Amygdala (tissue), 56 donors: Measurements from ENCODE around the gene SHISAL2A.

Experiments
- DNase-seq, 56 donors: peaks; one replicate each; lab custom pipeline; 2025; lab: John Stamatoyannopoulos, UW

SHISAL2A gene

DNA sequence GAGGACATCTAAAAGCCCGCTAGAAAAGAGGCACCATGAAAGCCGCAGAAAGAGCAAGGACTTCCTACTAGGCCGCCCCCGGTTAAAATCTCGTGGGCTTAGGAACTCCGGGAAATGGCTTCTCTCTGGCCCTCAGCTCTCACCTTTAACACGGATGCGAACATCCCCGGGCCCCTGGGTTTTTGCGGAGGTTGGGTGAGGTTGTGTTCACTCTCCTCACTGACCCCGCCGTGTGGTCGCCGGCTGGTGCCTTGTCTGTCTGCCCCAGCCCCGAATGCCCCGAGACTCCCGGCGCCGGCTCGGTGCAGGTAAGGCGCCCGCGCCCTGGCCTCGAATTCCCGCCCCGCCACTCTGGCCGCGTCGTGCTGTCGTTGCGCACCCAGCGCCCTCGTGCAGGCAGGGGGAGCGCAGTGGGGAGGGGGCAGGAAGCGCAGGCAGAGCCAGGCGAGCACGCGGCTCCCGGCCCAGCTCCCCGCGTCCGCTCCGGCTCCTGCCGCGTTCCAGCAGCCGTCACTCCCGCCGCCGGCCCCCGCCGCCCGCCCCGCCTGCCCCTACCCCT, at the start of gene SHISAL2A:
SHISAL2A (plus strand) TSS at position 437 of the 559 bp plus-strand sequence. CDS start 326 bp downstream, outside the sequence.
- DNase-seq = peak in 4 of 56 donors; percentile 3 to 37 (median 8)

DNA sequence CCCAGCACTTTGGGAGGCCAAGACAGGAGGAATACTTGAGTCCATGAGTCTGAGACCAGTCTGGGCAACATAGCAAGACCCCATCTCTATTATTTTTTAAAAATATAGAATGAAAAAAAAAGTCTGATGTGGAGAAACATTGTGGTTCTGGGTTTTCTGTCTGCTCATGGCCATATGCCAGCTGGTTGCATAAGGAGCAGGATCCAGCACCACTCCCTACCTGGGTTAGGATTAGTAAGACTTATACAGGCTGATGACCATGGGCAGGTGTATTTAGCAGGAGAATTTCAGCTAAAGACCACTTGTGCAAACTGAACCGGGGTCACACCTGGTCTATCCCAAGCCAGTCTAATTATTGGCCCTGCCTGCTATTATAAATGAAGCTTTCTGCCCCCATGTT, 47.5 kb upstream of the SHISAL2A start:
- DNase-seq = no peak

DNA sequence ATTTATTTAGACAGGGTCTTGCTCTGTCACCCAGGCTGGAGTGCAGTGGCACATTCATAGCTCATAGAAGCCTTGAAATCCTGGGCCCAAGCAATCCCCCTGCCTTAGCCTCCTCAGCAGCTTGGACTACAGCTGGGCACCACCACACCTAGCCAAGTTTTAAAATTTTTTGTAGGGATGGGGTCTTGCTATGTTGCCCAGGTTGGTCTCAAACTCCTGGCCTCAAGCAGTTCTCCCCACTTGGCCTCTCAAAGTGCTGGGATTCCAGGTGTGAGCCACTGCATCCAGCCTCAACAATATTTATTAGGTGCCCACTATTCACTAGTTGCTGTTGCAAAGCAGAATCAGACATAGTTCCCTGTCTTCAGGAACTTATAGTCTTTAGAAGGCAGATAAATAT, 44.9 kb upstream of the SHISAL2A start:
- DNase-seq = no peak

DNA sequence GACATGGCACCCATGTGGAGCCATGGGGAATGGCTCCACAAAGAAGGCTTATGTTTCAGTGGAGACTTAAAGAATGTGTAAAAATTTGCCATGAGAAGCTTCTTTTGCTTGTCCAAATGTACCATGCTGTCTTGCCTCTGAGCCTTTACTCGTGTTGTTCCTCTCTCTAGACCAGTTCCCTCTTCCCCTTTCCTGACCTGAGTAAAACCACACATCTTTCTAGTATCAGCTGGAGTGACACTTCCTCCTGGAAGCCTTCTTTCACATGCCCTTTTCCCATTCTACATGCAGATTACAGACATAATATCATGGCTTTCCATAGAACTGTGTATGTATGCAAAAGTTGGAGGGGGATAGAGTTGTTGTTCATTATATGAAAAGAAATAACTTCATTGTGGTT, 44.4 kb upstream of the SHISAL2A start:
- DNase-seq = no peak

DNA sequence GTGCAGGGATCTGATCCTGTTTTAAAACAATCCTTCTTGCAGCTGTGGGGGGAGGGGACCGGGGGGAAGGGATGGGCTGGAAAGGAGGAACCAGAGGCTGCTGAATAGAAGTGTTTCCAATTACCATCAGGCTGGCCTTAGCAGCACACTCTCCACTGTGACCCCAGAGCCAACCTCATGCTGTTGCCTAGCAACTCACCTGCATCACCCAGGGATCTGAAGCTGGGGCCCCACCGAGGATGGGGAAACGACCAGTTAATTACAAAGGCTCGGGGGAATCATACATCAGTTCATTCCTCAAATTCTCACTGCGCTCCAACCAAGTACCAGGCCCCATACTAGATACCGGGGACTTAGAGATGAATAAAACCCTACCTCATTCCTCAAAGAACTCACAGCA, 42.7 kb upstream of the SHISAL2A start:
- no peak for DNase-seq

DNA sequence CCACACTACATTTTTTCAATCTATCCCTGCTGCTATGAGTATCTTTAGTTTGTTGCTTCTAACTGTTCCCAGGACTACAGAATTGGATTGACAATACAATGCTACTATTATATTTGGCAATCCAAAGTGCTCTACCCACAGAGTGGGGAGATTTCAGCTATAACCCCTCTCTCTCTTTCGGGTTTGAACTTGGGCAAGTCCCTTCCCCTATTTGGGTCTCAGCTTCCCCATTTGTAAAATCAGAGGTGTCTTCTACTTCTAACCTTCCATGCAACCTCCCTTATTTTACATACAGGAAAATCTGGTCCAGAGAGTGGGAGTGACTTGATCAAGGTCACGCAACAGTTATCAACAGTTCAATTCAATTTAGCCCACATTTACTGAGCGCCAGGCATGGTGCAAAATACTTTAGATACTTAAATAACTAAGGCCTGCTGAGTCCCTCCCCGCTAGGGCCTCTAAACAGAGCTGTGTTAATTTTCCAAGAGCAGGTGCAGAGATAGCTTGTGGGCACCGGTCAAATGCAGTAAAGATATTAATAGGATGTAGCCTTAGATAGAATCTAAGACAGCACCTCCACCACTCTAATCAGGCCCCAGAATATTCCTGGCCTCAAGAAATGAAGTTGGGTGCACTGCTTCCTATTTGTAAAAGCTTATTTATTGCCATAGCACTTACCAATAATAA, 40.2 kb upstream of the SHISAL2A start:
- DNase-seq = no peak

DNA sequence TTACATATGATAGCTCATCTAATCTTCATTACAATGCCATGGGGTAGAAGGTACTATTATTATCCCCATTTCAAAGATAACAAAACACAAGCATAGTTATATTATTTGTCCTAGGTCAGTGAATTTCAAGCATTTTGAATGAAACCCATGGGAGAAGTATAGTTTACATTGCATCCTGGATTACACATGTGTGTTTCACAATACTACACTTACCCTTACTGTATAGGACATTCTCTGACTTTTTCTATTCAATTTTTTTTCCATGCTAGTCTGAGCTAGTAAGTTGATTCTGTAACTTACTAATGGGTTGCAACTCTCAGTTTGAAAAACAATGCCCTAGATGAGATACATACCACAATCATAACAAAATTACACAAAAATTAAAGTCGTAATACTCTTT, 39.5 kb upstream of the SHISAL2A start:
- no peak for DNase-seq

DNA sequence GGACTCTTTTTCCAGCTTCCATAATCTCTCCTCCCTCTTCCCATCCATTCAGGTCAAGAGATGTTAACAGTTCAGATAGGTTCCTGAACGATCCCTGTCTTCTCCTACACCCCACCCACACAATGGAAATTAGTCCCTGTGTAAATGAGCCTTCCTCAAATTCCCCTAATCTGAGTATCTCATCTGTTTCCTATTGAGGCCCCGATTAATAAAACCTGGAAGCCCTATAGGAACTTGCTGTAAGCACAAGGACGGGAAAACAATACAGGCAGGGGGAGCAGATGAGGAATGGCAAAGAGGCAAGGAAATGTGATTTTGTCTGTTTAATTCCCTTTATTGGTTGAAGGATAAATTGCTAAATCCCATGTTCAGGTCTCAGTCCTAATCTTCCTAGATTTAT, 37.9 kb upstream of the SHISAL2A start:
- DNase-seq = no peak

DNA sequence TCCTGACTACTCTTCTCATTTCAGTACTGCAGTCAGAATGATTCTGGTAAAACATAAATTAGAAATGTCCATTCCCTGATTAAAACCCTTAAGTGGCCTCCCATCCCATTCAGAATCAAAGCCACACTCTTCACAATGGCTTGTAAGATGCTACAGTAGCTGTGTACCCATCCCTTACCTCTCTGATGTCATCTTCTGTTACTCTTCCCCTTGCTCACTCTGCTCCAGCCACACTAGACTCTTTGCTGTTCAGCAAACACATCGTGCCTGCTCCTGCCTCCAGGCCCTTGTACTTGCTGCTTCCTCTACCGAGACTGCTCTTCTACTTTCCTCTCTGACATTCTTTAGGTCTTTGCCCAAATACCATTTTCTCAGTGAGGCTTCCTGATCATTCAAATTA, 35.1 kb upstream of the SHISAL2A start:
- DNase-seq = no peak

DNA sequence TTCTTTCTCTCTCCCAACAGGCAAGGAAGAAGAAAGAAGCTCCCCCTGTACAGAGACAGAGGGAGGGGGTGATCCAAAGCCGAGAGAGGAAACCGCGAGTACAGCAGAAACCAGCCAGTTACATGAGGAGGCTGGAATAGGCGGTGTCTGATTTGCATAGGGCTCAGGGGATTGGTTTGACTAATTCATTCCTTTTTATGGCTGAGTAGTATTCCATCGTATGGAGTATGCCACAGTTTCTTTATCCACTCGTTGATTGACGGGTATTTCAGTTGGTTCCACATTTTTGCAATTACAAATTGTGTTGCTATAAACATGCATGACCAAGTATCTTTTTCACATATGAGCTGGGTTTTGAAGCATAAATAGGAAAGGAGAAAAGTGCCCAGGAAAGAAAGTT, 34.2 kb upstream of the SHISAL2A start:
- DNase-seq = no peak

DNA sequence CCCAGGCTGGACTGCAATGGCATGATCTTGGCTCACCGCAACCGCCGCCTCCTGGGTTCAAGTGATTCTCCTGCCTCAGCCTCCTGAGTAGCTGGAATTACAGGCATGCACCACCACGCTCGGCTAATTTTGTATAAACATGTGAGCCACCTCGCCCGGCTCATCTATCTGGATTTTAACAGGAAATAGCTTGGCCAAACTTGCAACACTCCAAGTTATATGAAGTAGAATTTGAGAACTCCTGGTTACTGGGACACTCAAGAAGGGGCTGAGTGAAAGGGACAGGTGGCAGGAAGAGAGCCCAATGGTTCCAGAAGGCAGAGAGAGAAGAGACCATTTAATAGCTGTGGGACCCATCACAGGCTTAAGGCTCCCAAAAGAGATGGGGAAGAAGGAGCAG, 33.7 kb upstream of the SHISAL2A start:
- no peak for DNase-seq

DNA sequence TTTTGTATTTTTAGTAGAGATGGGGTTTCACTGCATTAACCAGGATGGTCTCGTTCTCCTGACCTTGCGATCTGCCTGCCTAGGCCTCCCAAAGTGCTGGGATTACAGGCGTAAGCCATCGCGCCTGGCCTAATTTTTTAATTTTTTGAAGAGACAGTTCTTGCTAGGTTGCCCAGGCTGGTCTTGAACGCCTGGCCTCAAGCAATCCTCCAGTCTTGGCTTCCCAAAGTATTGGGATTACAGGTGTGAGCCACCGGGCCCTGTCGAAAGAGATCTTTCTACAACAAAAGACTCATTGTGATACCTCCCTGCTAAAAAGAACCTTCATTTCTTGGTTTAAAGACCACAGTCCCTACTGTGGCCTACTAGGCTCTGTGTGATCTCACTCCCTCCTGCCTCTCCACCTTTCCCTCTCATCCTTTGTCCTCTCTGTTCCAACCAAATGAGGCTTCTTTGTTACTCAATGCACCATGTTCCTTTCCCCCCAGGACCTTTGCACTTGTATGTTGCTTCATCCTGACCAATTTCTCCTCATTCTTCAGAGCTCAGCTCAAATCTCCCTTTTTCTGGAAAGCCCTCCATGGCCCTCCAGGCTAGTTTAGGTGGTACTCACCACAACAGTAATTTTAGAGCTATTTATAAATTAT, 32.3 kb upstream of the SHISAL2A start:
- DNase-seq = no peak

DNA sequence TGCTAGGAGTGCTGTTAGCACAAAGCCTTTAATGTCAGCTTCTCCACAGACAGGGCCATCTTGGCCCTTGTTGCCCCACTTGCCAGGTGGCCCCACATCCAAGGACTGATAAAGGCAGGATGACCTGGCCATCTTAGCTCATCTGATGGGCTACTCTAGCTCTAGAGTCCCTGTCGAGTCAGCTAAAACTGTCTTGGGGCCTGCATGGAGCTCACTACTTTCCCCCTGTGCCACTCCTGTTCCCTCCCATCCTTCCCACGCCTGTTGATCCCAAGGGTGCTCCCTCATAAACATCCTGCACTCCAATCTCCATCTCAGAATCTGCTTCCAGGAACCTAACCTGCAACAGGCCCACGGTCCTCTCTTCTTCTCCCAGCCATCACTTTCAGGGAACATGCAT, 31.4 kb upstream of the SHISAL2A start:
- no peak for DNase-seq

DNA sequence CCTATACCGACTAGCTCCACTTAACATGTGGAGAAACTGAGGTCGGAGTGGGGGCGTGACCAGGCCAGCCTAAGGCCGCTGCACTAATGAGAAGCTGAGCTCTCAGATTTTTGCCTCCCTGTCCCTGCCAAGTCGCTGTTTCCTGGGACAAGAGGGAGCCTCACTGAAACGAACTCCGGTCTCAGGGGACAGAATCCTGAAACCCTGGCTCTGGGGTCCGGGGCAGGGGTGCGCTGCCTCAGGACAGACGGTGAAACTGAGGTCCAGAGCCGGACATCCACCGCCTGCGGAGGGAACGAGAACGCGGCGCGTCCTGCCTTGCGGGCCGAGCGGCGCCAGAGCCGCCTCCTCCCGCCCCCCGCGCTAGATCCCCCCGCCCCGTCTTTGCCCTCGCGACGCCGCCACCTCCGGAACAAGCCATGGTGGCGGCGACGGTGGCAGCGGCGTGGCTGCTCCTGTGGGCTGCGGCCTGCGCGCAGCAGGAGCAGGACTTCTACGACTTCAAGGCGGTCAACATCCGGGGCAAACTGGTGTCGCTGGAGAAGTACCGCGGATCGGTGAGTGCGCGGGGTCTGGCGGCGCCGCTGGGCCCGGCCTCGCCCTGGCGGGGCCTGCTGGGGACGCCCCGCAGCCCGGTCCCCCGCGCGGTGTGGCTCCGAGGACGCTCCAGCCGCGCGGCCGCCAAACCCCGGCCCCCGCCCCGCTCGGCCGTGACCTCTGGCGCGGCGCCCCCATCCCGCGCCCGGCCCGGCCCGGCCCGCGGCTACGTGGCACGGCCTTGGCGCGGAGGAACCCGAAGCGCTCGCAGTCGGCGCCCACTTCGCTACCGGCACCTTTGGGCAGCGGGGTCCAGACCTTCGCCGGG, 30.7 kb upstream of the SHISAL2A start, which contains the start of gene GPX7:
GPX7 (plus strand) TSS at position 381 of the 865 bp plus-strand sequence; CDS start at position 420, 39 bp downstream.
- DNase-seq = peak in 39 of 56 donors; percentile 1 to 52 (median 26)

DNA sequence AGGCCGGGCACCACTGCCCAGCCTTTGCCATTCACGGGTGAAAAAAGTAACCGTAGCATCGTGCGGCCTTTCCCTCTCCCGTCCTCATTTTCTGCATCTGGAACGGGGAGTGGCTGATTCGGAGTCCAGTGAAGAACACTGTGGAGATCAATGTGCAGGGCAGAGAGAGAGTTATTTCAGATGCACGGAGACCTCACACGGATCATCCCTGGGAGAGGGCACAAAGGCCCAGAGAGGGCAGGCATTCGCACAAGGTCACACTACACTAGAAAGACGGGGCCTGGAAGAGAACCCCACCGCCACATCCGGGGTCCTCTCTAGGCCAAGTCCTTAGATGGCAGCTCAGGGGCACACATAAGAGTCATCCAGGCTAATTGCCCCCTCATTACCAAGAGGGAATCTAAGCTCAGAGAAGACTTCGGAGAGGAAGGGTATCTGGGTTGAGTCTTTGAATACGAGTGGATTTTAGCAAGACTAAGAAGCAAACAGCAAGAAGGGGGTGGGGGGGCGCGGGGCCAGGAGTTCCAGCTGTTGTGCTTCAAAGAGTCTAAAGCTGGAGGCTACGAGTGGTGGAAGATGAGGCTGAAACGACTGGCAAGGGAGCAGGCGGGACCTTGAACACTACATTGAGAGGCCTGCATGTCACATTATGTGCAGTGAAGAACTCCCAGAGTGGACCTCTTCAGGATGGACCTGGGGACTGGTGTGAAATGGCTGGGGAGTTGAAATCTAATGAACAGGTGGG, 29.9 kb upstream of the SHISAL2A start:
- peak in 4 of 56 donors; percentile 8 to 30 (median 20) for DNase-seq

DNA sequence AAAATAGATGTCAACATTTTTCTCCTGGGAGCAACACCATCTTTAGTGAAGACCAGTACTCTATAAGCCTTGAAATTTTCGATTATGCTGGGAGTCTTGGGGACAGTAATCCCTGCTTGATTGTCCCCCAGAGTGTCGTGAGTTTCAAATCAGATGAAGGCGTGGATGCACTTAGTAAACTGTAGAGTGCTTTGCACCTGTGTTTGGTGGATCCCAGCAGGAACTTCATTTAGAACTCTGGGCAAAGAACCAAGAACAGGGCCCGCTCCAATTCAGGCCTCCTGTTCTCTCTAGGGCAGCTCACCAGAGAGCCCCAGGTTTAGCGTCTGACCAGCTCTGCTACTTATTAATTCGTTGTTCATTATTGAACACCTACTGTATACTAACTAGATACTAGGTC, 29.3 kb upstream of the SHISAL2A start:
- peak in 1 of 56 donors; percentile 8 for DNase-seq

DNA sequence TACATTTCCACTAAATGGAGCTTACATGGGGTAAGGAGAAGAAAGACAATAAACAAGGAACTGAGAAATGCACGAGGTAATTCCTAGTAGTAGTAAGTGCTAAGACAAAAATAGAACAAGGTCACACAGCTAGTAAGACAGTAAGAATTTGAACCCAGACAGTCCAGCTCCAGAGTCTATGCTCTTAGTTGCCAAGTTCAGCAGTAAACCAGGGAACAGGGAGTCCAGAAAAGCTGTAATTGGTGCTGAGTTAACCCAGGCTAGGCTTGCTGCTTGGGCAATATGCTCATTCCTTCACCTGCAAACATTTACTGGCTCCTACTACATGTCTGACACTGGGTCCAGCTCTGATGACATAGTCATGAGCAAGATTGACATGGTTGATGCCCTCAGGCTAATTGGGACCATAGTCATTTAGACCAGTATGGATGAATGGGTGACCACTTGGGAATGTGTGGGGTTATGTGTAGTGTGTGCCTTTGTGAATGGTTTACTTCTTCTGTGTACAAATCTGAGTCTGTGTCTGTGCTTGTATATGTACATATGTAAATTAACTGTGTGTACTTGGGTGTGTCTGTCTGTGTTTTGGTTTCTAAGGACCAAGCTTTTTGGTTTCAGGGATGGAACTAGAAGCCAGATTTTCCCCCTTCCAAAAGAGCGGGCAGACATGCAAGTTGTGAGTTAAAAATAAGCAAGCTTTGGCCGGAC, 28.8 kb upstream of the SHISAL2A start:
- DNase-seq = no peak

DNA sequence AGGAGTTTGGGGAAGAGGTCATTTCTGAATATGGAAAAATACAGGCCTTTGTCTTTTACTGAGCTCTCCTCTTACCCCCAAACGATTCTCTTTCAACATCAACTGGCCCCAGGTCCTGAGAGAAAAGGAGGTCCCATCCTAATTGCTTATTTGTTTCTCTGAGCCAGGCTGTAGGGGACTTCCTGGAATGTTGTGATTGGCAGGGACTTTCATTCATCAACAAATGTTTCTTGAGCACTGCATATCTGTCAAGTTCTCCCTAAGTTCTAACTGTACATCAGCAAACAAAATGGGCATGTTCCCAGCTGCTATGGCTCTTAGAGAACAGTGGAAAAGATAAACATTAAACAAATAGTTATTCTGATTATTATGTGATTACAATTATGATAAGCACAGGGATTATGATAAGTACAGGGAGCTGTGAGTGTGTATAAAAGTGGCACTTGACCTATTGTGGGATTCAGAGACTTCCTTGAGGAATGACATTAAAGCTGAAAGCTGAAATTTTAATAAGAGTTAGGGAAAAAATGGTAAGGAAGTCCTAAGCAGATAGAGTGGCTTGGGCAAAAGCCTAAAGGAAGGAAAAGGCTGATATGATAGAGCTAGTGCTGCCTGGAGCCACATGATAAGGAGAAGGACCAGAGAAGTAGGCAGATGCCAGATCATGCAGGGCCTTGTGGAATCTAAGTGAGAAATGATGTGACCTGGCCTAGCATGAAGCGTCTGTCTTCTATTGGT, 19.2 kb upstream of the SHISAL2A start:
- no peak for DNase-seq

DNA sequence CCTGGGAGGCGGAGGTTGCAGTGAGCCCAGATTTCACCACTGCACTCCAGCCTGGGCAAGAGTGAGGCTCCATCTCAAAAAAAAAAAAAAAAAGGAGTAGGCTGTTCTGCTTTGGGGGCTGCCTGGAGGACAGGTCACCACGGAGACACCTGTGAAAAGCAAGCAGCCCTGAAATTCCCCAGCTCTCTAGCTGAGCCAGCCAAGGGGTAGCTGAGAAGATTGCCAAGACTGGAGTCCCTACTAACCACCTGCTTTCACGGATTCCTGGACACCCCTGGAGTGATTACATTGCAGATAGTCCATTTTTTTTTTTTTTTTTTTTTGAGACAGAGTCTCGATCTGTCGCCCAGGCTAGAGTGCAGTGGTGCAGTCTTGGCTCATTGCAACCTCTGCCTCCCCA, 18.3 kb upstream of the SHISAL2A start:
- DNase-seq = no peak
